Stimulated activated CD8-positive, alpha-beta memory T cell treated with anti-CD3 and anti-CD28 coated beads, Interleukin-7, amount 100 ng/mL, for 24 hours (primary cell): ENCODE data around the gene RNLS.
"Not testable (repeated sequence)": the region's sequence is repeated elsewhere in the genome, so short reads cannot be mapped to it uniquely, and the experiment has no call there.

Experiments used
- DNase-seq: peaks from one replicate; pipeline ENCODE4 v3.0.0-alpha.2; 2020; ENCODE audit warnings: low read depth

Gene RNLS

DNA sequence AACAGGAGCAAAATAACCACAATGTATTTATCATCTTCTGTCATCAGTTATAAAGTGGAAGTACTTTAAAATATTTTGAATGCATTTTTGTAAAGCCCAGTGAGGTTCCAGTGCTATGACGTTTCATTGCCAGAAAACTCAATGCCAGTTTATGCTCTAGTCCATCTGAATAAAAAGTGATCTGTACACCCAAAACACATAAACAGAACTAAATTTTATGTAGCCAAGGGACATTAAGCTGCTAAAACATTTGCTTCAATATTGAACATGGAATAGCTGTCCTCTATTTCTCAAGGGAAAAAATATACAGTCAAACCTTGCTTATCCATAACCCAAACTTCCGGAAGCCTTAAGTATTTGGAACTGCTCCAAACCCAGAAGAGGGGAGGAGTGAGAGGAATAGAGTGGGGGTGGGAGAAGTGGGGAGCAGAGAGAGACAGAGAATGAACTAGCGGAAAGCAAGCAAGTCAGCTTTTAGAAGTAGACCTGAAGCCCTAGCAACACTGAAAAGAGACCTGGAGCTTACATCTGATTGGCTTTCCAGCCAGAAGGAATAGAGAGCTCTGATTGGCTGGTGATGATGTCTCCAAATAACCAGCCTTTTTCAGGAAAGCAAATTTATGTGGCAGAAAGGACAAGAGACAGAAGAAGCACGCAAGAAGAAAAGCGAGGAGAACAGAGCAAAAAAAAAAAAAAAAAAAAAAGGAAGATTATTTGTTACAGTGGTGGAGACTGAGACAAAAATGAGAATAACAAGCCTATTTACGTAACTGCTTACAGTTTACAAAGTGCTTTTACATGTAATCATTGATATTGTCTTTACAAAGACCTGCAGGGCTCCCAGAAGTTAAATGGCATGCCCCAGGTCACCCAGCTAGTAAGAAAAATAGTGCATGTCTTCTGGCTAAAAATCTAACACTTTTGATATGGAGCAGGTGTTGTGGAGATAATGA lies 196.0 kb downstream of the RNLS start:
- no peak for DNase-seq

GRCh38 chr10:88386204-88386788 lies 196.8 kb downstream of the RNLS start:
- no peak for DNase-seq

GRCh38 chr10:88385601-88386203 lies 197.4 kb downstream of the RNLS start:
- no peak for DNase-seq

GRCh38 chr10:88383276-88383675 lies 199.8 kb downstream of the RNLS start:
- DNase-seq = no peak

DNA sequence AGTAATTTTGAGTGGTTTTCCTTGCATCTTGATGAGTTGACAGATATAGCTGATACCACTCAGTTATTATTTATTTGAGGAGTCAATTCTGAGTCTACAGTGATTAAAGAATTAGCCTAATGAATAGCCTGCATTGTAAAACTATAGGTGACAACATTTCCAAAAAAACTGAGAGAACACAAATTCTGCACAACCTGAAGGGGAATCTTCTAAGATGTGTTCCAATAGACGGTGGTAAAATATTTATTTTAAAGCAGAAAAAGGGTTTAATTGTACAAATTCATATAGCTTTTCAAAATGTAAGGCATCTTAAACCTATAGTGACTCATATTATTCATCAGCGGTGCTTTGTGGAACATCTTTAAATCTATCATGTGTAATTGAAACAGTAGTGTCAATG lies 200.4 kb downstream of the RNLS start:
- no peak for DNase-seq

DNA sequence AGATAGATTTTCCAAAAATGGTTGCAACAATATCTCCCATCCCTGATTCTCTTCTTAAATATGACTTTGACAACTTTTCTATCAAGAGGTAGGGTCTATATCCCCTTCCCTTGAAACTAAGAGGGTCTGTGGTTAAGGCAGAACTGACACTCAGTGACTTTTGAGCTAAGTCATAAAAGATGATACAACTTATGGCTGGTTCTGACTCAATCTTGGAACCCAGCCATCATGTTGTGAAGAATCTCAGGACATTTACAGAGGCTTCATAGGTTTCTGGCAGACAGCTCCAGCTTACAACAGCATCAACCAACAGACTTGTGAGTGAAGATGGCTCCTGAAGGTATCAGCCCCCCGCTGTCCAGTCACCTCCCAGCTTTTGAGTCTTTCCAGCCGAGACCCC lies 203.5 kb downstream of the RNLS start:
- no peak for DNase-seq

- DNase-seq = no peak
These were observed 205.6 kb downstream of the RNLS start for GRCh38 chr10:88377510-88377909.

DNA sequence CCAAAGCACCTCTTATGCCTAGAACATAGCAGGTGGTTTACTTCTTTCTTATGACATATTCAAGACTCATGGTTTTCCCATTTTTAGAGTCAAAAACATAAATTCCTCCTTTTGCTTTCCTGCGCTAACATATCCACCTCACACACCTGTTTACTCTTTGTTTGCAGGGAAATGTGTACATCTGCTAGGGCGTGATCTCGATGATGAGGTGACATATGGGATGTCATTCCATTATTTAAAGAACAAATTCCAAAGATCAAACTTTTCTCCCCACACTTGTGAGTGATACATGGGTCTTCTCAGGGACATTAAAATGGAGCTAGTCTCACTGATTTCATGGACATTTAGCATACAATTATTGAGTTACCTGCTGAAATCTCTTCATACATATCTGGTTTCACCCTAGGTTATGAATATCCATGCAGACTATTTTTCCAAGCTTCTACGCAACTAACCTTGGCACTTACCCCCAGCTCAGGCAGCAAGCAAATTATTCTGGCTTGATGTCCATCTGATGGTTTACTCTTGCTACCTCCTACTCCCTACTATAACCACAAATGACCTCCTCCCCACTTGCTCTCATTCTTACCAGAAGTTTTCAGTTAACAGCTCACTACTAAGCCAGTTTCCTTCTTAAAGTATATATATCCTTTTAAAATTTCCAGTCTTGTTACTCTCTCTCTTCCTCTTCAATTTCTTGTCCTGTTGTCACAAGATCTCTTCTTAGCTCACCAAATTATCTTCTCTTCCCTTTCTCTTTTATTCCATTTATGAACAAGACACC lies 208.5 kb downstream of the RNLS start:
- no peak for DNase-seq

DNA sequence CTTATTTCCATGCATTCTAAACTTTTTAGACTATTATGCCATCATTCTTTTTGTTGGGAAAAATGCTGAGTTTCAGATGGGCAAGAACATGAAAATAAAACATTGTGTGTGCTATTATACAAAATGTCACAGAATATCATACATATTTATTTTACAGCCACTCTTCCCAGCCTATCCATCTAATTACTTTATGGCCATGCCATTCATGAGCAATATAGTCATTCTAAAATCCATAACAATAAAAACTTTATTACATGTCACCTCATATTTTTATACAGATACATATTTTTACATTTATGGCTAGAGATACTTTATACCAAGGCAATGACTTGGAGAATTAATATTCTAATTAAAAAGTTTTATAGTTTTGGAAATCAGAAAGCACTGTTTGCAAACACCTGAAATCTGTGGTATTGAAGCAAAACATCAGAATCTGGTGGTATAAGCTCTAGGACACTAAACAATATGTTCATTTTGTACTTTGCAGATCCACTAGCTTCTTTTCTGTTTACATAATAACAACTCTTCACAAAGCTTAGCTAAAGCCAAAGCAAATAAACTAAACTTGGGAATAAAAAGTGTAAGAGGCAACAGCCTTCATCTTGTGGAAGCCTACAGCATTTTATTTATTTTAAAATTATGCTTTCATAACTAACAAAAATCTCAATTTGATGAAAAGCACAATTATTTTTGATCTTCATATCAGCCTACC lies 210.1 kb downstream of the RNLS start:
- DNase-seq = no peak

DNA sequence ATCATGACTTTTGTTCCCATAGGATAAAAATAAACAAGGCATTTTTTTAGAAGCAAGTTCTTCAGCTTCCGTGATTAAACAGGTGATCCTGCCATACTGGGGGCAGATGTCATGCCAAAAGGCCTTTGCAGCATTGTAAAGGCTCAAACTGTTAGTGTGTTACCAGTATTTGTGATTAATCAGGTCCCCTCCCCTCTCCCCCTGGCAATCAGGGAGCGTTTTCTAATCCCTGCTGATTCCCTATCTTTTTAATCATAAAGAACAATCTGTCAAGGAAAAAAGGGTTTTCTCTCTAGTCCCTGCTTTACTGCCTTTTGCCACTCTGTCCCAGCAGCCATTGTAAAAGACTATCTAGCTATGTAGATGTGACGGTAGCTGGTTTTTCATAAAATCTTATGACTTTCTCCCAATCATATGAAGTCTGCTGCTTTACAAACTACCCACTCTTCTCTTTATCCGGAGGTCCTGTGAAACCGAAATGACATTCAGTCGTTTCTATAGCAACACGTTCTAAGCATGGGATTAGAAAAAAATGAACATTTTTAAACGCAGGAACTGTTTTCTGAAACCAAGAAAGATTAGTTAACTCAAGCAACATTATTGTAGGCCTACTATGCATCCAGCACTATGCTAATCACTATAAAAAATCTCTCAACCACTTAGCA lies 210.9 kb downstream of the RNLS start:
- DNase-seq = no peak

GRCh38 chr10:88370713-88371112 lies 212.4 kb downstream of the RNLS start:
- no peak for DNase-seq

DNA sequence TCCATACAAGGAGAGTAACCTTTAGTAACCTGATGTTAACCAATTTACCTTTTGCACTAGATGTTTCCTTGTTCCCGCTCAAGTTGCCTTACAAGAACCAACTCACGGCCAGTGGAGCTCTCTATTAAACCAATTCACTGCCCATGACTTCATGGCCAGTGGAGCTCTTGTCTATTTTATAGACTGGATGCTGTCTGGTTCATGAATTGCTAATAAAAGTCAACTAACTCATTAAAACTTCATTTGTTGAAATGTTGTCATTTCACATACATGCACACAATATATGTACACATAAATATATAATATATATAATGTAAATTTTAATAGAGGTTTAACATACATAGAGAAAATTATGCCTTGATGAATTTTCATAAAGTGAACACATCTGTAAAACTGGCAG lies 216.3 kb downstream of the RNLS start:
- DNase-seq = no peak

DNA sequence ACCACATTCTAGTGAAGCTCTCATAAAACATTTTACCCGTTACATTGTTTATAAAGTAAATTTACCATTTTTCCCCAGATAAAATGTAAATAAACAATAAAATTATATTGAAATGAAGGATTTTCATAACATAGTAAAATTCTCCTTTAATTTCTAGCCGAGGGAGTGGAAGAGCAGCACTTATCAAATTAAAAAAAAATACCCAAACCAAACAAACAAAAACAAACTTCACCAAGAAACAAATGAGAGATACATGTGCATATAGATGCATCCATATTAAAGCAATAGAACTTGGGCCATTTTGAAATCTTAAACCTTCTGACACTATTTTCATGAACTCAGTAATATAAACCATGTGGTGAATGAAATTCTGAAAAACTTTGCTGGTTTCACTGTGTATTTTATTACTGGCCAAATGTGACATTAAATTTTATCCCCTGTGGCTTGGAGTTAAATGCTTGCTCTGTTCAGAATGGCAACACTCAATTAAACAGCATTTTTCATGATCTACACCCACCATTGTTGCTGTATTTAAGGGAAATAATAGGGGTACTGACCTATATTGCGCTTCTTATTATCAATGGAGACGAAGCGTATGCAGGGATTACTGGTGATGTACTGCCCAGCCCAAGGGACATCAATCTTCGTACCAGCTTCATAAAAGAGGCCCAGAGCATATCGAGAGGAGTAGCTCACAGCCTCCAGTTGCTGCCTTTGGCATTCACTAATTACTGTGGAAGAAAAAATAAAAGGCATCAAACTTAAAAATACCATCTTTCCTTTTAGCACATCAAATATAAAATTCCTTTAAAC lies 220.9 kb downstream of the RNLS start:
- DNase-seq = no peak

- no peak for DNase-seq
These were observed 221.6 kb downstream of the RNLS start for GRCh38 chr10:88361494-88361893.

DNA sequence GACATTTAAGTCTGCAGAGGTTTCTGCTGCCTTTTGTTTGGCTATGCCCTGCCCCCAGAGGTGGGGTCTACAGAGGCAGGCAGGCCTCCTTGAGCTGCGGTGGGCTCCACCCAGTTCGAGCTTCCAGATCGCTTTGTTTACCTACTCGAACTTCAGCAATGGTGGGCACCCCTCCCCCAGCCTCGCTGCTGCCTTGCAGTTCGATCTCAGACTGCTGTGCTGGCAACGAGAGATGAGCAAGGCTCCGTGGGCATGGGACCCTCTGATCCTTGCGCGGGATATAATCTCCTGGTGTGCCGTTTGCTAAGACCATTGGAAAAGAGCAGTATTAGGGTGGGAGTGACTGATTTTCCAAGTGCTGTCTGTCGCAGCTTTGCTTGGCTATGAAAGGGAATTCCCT lies 227.4 kb downstream of the RNLS start:
- DNase-seq = not testable (repeated sequence)

- no peak for DNase-seq
These were observed 235.4 kb downstream of the RNLS start for GRCh38 chr10:88347597-88348304.

- no peak for DNase-seq
These were observed 236.1 kb downstream of the RNLS start for GRCh38 chr10:88347022-88347421.

GRCh38 chr10:88346144-88346977 lies 236.8 kb downstream of the RNLS start:
- DNase-seq = no peak
